Measurements from ENCODE around the gene CDC42EP4. TPM values are rescaled to one million over a fixed set of nuclear protein-coding genes. Genes with fewer than 3 reads are reported as not detected.

The CDC42EP4 gene
- total and polyA plus RNA-seq, 9 of the 15 experiments (the other 6 are each of a cell fraction or from before 2014, with no cell fraction given), result 0.65 to 20.8 (median 12.3) TPM

GRCh38 chr17:73247726-73248125 lies 64.1 kb downstream of the CDC42EP4 start (continued):
- TF ChIP-seq, protein P1, sequence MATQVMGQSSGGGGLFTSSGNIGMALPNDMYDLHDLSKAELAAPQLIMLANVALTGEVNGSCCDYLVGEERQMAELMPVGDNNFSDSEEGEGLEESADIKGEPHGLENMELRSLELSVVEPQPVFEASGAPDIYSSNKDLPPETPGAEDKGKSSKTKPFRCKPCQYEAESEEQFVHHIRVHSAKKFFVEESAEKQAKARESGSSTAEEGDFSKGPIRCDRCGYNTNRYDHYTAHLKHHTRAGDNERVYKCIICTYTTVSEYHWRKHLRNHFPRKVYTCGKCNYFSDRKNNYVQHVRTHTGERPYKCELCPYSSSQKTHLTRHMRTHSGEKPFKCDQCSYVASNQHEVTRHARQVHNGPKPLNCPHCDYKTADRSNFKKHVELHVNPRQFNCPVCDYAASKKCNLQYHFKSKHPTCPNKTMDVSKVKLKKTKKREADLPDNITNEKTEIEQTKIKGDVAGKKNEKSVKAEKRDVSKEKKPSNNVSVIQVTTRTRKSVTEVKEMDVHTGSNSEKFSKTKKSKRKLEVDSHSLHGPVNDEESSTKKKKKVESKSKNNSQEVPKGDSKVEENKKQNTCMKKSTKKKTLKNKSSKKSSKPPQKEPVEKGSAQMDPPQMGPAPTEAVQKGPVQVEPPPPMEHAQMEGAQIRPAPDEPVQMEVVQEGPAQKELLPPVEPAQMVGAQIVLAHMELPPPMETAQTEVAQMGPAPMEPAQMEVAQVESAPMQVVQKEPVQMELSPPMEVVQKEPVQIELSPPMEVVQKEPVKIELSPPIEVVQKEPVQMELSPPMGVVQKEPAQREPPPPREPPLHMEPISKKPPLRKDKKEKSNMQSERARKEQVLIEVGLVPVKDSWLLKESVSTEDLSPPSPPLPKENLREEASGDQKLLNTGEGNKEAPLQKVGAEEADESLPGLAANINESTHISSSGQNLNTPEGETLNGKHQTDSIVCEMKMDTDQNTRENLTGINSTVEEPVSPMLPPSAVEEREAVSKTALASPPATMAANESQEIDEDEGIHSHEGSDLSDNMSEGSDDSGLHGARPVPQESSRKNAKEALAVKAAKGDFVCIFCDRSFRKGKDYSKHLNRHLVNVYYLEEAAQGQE (IDR thresholded peaks at IDR 0.05; ENCODE audit: borderline replicate concordance), result peak; percentile 17; the same call in 1 of the 2 replicates
- TF ChIP-seq, protein P1 (CRISPR knock-in tag; IDR thresholded peaks at IDR 0.05; ENCODE audit: low read depth), result no peak
- TF ChIP-seq SMARCA5 (IDR thresholded peaks at IDR 0.05) (no peak), CTCF (IDR thresholded peaks at IDR 0.05 in 2 of 3, conservative IDR thresholded peaks at IDR 0.05 in 1 of 3; ENCODE audit: insufficient read depth in 2 of 3, low read depth in 1 of 3, low read length in 3 of 3) (peak in 2 of 3 experiments; percentile 18 to 47; a peak in 2 of 6 replicates), SMARCC2 (IDR thresholded peaks at IDR 0.05; ENCODE audit: low read depth) (no peak), ARHGAP35 (IDR thresholded peaks at IDR 0.05; ENCODE audit: partially characterized antibody) (no peak), NR4A1 (CRISPR knock-in tag; IDR thresholded peaks at IDR 0.05) (no peak), NR4A1 (tag; IDR thresholded peaks at IDR 0.05) (no peak)
- TF ChIP-seq, protein P2, sequence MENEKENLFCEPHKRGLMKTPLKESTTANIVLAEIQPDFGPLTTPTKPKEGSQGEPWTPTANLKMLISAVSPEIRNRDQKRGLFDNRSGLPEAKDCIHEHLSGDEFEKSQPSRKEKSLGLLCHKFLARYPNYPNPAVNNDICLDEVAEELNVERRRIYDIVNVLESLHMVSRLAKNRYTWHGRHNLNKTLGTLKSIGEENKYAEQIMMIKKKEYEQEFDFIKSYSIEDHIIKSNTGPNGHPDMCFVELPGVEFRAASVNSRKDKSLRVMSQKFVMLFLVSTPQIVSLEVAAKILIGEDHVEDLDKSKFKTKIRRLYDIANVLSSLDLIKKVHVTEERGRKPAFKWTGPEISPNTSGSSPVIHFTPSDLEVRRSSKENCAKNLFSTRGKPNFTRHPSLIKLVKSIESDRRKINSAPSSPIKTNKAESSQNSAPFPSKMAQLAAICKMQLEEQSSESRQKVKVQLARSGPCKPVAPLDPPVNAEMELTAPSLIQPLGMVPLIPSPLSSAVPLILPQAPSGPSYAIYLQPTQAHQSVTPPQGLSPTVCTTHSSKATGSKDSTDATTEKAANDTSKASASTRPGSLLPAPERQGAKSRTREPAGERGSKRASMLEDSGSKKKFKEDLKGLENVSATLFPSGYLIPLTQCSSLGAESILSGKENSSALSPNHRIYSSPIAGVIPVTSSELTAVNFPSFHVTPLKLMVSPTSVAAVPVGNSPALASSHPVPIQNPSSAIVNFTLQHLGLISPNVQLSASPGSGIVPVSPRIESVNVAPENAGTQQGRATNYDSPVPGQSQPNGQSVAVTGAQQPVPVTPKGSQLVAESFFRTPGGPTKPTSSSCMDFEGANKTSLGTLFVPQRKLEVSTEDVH (IDR thresholded peaks at IDR 0.05; ENCODE audit: low read depth, partially characterized antibody), result no peak
